Subcutaneous preadipocyte (primary cell): ENCODE results near the gene HYDIN. TPM values are rescaled to one million over a fixed set of nuclear protein-coding genes. Genes with fewer than 3 reads are reported as not detected.

Experiments used
- small RNA-seq: library from RNA; depleted of rRNA; stranded (forward); fragments of <200 nt; gene quantifications from one replicate; pipeline ENCODE3, GENCODE V24; 2012
- total RNA-seq: library from RNA; depleted of rRNA; stranded (reverse); fragments of >200 nt; gene quantifications from 2 replicates; pipeline ENCODE4 v1.2.3, GENCODE V29; 2012

The HYDIN gene
- under 0.01 and 1.8 TPM in 2 replicates for total RNA-seq

DNA sequence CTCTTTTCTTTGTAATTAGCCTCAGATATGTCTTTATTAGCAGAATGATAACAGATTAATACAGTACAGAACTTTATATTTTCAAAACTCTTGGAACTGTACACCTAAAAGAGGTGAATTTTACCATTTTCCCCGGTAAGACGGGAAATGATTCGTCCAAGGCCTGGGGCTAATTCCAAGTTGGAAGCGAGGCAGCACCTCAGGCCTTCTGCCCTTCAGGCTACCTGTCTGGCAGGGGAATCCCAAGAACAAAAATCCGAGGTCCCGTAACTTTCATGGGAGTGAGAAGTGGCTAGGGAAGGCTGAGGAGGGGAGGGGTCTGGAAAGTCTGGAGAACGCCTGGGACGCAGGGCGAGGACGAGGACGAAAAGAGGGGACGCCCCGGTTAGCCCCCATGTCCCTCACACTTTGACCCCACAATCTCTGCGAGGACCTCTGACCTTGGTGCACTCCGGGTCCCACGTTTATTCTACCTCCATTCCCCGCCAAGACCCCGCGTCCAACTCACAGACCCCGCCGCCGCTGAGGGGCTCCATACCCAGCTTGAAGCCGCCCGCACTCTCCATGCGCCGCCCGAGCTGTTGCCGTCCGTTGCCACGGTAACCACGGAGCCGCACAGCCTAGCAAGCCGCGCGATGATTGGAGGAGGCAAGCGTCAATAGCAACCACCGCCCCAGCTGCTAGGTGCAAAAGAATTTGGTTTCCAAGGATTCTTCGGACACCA lies at the start of gene HYDIN:
Gene HYDIN, minus strand, starts transcription at position 601 of the 724 bp plus-strand sequence. CDS start 43,827 bp downstream, outside the sequence.

GRCh38 chr16:70800781-70801480 lies 429.6 kb downstream of the HYDIN start, which contains the start of gene VAC14:
VAC14 (minus strand) TSS chr16:70801158; CDS start chr16:70800900, 258 bp downstream.

Small RNA genes lying within 50 kb of the gene (small RNA-seq; reads per million reads assigned to genes)
- gene RNU6ATAC25P: 0.27 reads per million, percentile 5 among the genes with 10 or more reads in this experiment

Other genes starting within 250 kb of the HYDIN start
- 19.1 and 28.2 TPM in 2 replicates for gene CMTR2, start 58.7 kb upstream of the HYDIN start, total RNA-seq
- not detected in 2 replicates for gene CALB2, start 128.0 kb upstream of the HYDIN start, total RNA-seq
- not detected in 2 replicates for gene TLE7, start 211.3 kb upstream of the HYDIN start, total RNA-seq
- 6.2 and 7.2 TPM in 2 replicates for gene ZNF23, start 231.5 kb upstream of the HYDIN start, total RNA-seq